OCI-LY1 (cell line): ENCODE data around the gene JOSD2.

ENCODE experiments used
- EZH2 ChIP-seq: fragments of 200-600 bp; sonication (generic), shearing (Covaris generic); IDR thresholded peaks from 2 replicates; pipeline ENCODE4 v1.8.0; 2017; ENCODE audit warnings: borderline replicate concordance, mixed run types, mild to moderate bottlenecking, antibody characterized with exemption, low read length, moderate library complexity, mixed read lengths
- TF ChIP-seq, protein P1 (sequence below): fragments of 200-600 bp; sonication (generic), shearing (Covaris generic); IDR thresholded peaks from 2 replicates; pipeline ENCODE4 v1.5.1; 2017; ENCODE audit warnings: mild to moderate bottlenecking, antibody characterized with exemption, low read length, moderate library complexity, mixed read lengths

DNA sequence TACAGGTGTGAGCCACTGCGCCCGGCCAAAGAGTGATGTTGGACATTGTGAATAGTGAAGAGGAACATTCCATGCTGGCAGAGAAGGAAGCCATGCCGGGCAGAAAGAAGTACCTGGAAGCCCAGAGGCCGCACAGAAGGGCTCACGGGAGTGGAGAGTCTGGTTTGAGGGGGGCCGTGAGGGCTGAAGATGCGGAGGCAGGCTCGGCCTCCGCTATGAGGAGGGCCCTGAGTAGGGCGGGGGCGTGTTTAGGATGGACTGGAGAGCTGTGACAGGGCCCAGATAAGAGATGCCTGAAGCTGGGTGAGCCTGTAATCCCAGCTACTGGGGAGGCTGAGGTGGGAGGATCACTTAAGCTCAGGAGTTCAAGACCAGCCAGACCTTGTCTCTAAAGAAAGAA lies 1.6 kb downstream of the JOSD2 start:
- TF ChIP-seq, protein P1, sequence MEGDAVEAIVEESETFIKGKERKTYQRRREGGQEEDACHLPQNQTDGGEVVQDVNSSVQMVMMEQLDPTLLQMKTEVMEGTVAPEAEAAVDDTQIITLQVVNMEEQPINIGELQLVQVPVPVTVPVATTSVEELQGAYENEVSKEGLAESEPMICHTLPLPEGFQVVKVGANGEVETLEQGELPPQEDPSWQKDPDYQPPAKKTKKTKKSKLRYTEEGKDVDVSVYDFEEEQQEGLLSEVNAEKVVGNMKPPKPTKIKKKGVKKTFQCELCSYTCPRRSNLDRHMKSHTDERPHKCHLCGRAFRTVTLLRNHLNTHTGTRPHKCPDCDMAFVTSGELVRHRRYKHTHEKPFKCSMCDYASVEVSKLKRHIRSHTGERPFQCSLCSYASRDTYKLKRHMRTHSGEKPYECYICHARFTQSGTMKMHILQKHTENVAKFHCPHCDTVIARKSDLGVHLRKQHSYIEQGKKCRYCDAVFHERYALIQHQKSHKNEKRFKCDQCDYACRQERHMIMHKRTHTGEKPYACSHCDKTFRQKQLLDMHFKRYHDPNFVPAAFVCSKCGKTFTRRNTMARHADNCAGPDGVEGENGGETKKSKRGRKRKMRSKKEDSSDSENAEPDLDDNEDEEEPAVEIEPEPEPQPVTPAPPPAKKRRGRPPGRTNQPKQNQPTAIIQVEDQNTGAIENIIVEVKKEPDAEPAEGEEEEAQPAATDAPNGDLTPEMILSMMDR: no peak
- TF ChIP-seq EZH2: no peak
